Neural progenitor cell (in vitro differentiated cells): ENCODE data around the gene ITGB3. TPM values are rescaled to one million over a fixed set of nuclear protein-coding genes. Genes with fewer than 3 reads are reported as not detected.

Experiments
- DNase-seq: peaks from one replicate; pipeline ENCODE4 v3.0.0-alpha.2; 2016; ENCODE audit warnings: low spot score
- H2AFZ ChIP-seq: fragments of 200-600 bp; sonication (generic); replicated peaks from 2 replicates; pipeline ENCODE4 v1.6.1; 2016; ENCODE audit warnings: antibody characterized with exemption
- H3F3A ChIP-seq: fragments of 200-600 bp; sonication (generic); 2 replicates; pipeline ENCODE4 v1.6.1; 2016; ENCODE audit warnings: antibody characterized with exemption, low read depth
- H3K27ac ChIP-seq: fragments of 200-600 bp; sonication (generic); 2 replicates; pipeline ENCODE4 v1.5.1; 2016; ENCODE audit warnings: mild to moderate bottlenecking
- H3K27me3 ChIP-seq: fragments of 200-600 bp; sonication (generic); 2 replicates; pipeline ENCODE4 v1.6.1; 2016; ENCODE audit warnings: mild to moderate bottlenecking, moderate library complexity
- H3K36me3 ChIP-seq: fragments of 200-600 bp; sonication (generic); 2 replicates; pipeline ENCODE4 v1.5.1; 2016
- H3K4me1 ChIP-seq: fragments of 200-600 bp; sonication (generic); 2 replicates; pipeline ENCODE4 v1.6.1; 2016; ENCODE audit warnings: mixed run types
- H3K4me2 ChIP-seq: fragments of 200-600 bp; sonication (generic); 2 replicates; pipeline ENCODE4 v1.6.1; 2016
- H3K4me3 ChIP-seq: fragments of 200-600 bp; sonication (generic); 2 replicates; pipeline ENCODE4 v1.5.1; 2016
- H3K79me2 ChIP-seq: fragments of 200-600 bp; sonication (generic); 2 replicates; pipeline ENCODE4 v1.6.1; 2016; ENCODE audit warnings: low read depth
- H3K9ac ChIP-seq: fragments of 200-600 bp; sonication (generic); 2 replicates; pipeline ENCODE4 v1.6.1; 2016
- H3K9me3 ChIP-seq: fragments of 200-600 bp; sonication (generic); 2 replicates; pipeline ENCODE4 v1.5.1; 2016; ENCODE audit warnings: low read depth
- H4K20me1 ChIP-seq: fragments of 200-600 bp; sonication (generic); 2 replicates; pipeline ENCODE4 v1.6.1; 2016; ENCODE audit warnings: low read depth
- H3K27ac Mint-ChIP-seq: 3 replicates; pipeline ENCODE4 v1.8.0; 2021; ENCODE audit warnings: mixed read lengths
- H3K27me3 Mint-ChIP-seq: 2 replicates; pipeline ENCODE4 v1.8.0; 2022; ENCODE audit warnings: low read depth, mild to moderate bottlenecking, inconsistent platforms, moderate library complexity, mixed read lengths; ENCODE audit not compliant: insufficient read depth
- H3K36me3 Mint-ChIP-seq: 3 replicates; pipeline ENCODE4 v1.8.0; 2021; ENCODE audit warnings: mixed read lengths
- H3K4me1 Mint-ChIP-seq: 3 replicates; pipeline ENCODE4 v1.8.0; 2021; ENCODE audit warnings: mixed read lengths
- H3K4me3 Mint-ChIP-seq: 3 replicates; pipeline ENCODE4 v1.8.0; 2021; ENCODE audit warnings: mild to moderate bottlenecking, moderate library complexity, mixed read lengths
- H3K9me3 Mint-ChIP-seq: 3 replicates; pipeline ENCODE4 v1.8.0; 2020; ENCODE audit warnings: mixed read lengths
- CTCF ChIP-seq: fragments of 200-600 bp; sonication (generic); IDR thresholded peaks from 2 replicates; pipeline ENCODE4 v1.5.1; 2017; ENCODE audit warnings: antibody characterized with exemption, mild to moderate bottlenecking
- EZH2 ChIP-seq: fragments of 200-600 bp; sonication (generic); IDR thresholded peaks from 2 replicates; pipeline ENCODE4 v1.6.1; 2017; ENCODE audit warnings: antibody characterized with exemption, mild to moderate bottlenecking, moderate library complexity
- EZH2phosphoT487 ChIP-seq: fragments of 200-600 bp; sonication (generic); IDR thresholded peaks from 2 replicates; pipeline ENCODE4 v1.6.1; 2017; ENCODE audit warnings: antibody characterized with exemption
- total RNA-seq: library from RNA; depleted of rRNA; stranded (reverse); fragments of >200 nt; gene quantifications from 2 replicates; pipeline ENCODE4 v1.2.3, GENCODE V29; 2015; ENCODE audit warnings: low replicate concordance

ITGB3 gene
- total RNA-seq, 1 donor from 2014 or later, result 0.47 TPM

GRCh38 chr17:47254403-47254943 lies 846 bp downstream of the ITGB3 start:
- peaks cover 47% of the 10 kb centered on the region for H3K27me3 Mint-ChIP-seq
- H3K36me3 Mint-ChIP-seq, result no peaks in the 10 kb centered on the region
- H2AFZ ChIP-seq, result peak overlapping the region; percentile 89
- H3K27ac ChIP-seq, result no peak overlapping the region
- peak overlapping the region; percentile 93 for H3K4me3 Mint-ChIP-seq
- no peaks in the 10 kb centered on the region for H3K4me1 ChIP-seq
- H3K9me3 Mint-ChIP-seq, result peaks cover 11% of the 10 kb centered on the region
- H3K9me3 ChIP-seq, result no peaks in the 10 kb centered on the region
- H3K4me1 Mint-ChIP-seq, result peaks cover 17% of the 10 kb centered on the region
- H3F3A ChIP-seq, result peaks cover 8% of the 10 kb centered on the region
- peak; percentile 68 for TF ChIP-seq EZH2phosphoT487
- TF ChIP-seq EZH2, result peak; percentile 83
- no peak for TF ChIP-seq CTCF
- DNase-seq, result no peak
- H3K9ac ChIP-seq, result no peak overlapping the region
- H3K4me2 ChIP-seq, result peak overlapping the region; percentile 91
- H3K36me3 ChIP-seq, result no peaks in the 10 kb centered on the region
- H3K4me3 ChIP-seq, result peak overlapping the region; percentile 67
- no peaks in the 10 kb centered on the region for H3K79me2 ChIP-seq
- peaks cover 75% of the 10 kb centered on the region for H3K27me3 ChIP-seq
- H4K20me1 ChIP-seq, result peaks cover 8% of the 10 kb centered on the region
- H3K27ac Mint-ChIP-seq, result no peak overlapping the region

GRCh38 chr17:47257651-47258339 lies 4.2 kb downstream of the ITGB3 start:
- Mint-ChIP-seq H3K4me3 (no peak overlapping the region), H3K36me3 (no peaks in the 10 kb centered on the region), H3K4me1 (peaks cover 8% of the 10 kb centered on the region), H3K27ac (no peak overlapping the region), H3K9me3 (peaks cover 12% of the 10 kb centered on the region), H3K27me3 (peaks cover 44% of the 10 kb centered on the region)
- peaks cover 8% of the 10 kb centered on the region for H4K20me1 ChIP-seq
- peaks cover 59% of the 10 kb centered on the region for H3K27me3 ChIP-seq
- no peak overlapping the region for H3K4me2 ChIP-seq
- no peak overlapping the region for H2AFZ ChIP-seq
- H3K9me3 ChIP-seq, result no peaks in the 10 kb centered on the region
- no peaks in the 10 kb centered on the region for H3K4me1 ChIP-seq
- no peak for TF ChIP-seq CTCF
- no peak for TF ChIP-seq EZH2phosphoT487
- TF ChIP-seq EZH2, result no peak
- no peak overlapping the region for H3K4me3 ChIP-seq
- no peaks in the 10 kb centered on the region for H3F3A ChIP-seq
- no peak overlapping the region for H3K9ac ChIP-seq
- no peaks in the 10 kb centered on the region for H3K79me2 ChIP-seq
- no peaks in the 10 kb centered on the region for H3K36me3 ChIP-seq
- H3K27ac ChIP-seq, result no peak overlapping the region
- no peak for DNase-seq

GRCh38 chr17:47262586-47262985 lies 9.0 kb downstream of the ITGB3 start:
- TF ChIP-seq EZH2, result no peak
- TF ChIP-seq EZH2phosphoT487, result no peak
- TF ChIP-seq CTCF, result no peak
- Mint-ChIP-seq H3K27me3 (peaks cover 13% of the 10 kb centered on the region), H3K9me3 (peaks cover 4% of the 10 kb centered on the region), H3K36me3 (no peaks in the 10 kb centered on the region), H3K4me3 (no peak overlapping the region), H3K4me1 (peaks cover 13% of the 10 kb centered on the region), H3K27ac (peak overlapping the region; percentile 51)
- H3K9ac ChIP-seq, result no peak overlapping the region
- H3K9me3 ChIP-seq, result no peaks in the 10 kb centered on the region
- H3K4me1 ChIP-seq, result no peaks in the 10 kb centered on the region
- H3K4me3 ChIP-seq, result no peak overlapping the region
- H4K20me1 ChIP-seq, result no peaks in the 10 kb centered on the region
- no peak overlapping the region for H2AFZ ChIP-seq
- no peaks in the 10 kb centered on the region for H3K79me2 ChIP-seq
- no peaks in the 10 kb centered on the region for H3F3A ChIP-seq
- DNase-seq, result no peak
- no peaks in the 10 kb centered on the region for H3K36me3 ChIP-seq
- no peak overlapping the region for H3K4me2 ChIP-seq
- no peak overlapping the region for H3K27ac ChIP-seq
- peaks cover 11% of the 10 kb centered on the region for H3K27me3 ChIP-seq
